Measurements from ENCODE around the gene DMRTB1.
"Not testable (repeated sequence)": the region's sequence is repeated elsewhere in the genome, so short reads cannot be mapped to it uniquely, and the experiment has no call there.

DMRTB1 gene

GRCh38 chr1:53421208-53421607 is 38.0 kb upstream of the DMRTB1 start:
- Histone ChIP-seq H3K4me1 (ENCODE audit: insufficient read depth, insufficient read length) (no peaks in the 10 kb centered on the region), H3K9ac (ENCODE audit: insufficient read length, low read depth) (no peak overlapping the region), H3K27me3 (ENCODE audit: insufficient read depth, insufficient read length) (no peaks in the 10 kb centered on the region), H3K36me3 (ENCODE audit: insufficient read depth, insufficient read length, low read length) (no peaks in the 10 kb centered on the region), H3K9me3 (ENCODE audit: insufficient read depth, low read length) (peaks cover 19% of the 10 kb centered on the region), H3K4me3 (ENCODE audit: insufficient read length, low read depth) (no peak overlapping the region)
- no peak for DNase-seq (ENCODE audit: low read depth, low spot score)
- no peak for TF ChIP-seq YY1 (IDR thresholded peaks at IDR 0.05; ENCODE audit: insufficient read depth, insufficient read length)
- no peak for TF ChIP-seq SUZ12 (IDR thresholded peaks at IDR 0.05; ENCODE audit: extremely low read depth, insufficient read depth, insufficient read length)
- TF ChIP-seq ZNF274 (IDR thresholded peaks at IDR 0.05; ENCODE audit: low read depth, low read length) = no peak

- H3K4me1 ChIP-seq (ENCODE audit: insufficient read depth, insufficient read length) = peaks cover 3% of the 10 kb centered on the region
- no peak overlapping the region for H3K4me3 ChIP-seq (ENCODE audit: insufficient read length, low read depth)
- no peaks in the 10 kb centered on the region for H3K27me3 ChIP-seq (ENCODE audit: insufficient read depth, insufficient read length)
- TF ChIP-seq SUZ12 (IDR thresholded peaks at IDR 0.05; ENCODE audit: extremely low read depth, insufficient read depth, insufficient read length) (no peak), ZNF274 (IDR thresholded peaks at IDR 0.05; ENCODE audit: low read depth, low read length) (no peak), YY1 (IDR thresholded peaks at IDR 0.05; ENCODE audit: insufficient read depth, insufficient read length) (no peak)
- no peak for DNase-seq (ENCODE audit: low read depth, low spot score)
- no peaks in the 10 kb centered on the region for H3K36me3 ChIP-seq (ENCODE audit: insufficient read depth, insufficient read length, low read length)
- H3K9ac ChIP-seq (ENCODE audit: insufficient read length, low read depth) = peak overlapping the region; percentile 7
- peaks cover 30% of the 10 kb centered on the region for H3K9me3 ChIP-seq (ENCODE audit: insufficient read depth, low read length)
Measured at GRCh38 chr1:53430261-53430660, 28.9 kb upstream of the DMRTB1 start.

GRCh38 chr1:53430779-53431178 is 28.4 kb upstream of the DMRTB1 start:
- Histone ChIP-seq H3K4me1 (ENCODE audit: insufficient read depth, insufficient read length) (peaks cover 3% of the 10 kb centered on the region), H3K4me3 (ENCODE audit: insufficient read length, low read depth) (no peak overlapping the region), H3K27me3 (ENCODE audit: insufficient read depth, insufficient read length) (no peaks in the 10 kb centered on the region), H3K9me3 (ENCODE audit: insufficient read depth, low read length) (peaks cover 35% of the 10 kb centered on the region), H3K9ac (ENCODE audit: insufficient read length, low read depth) (no peak overlapping the region), H3K36me3 (ENCODE audit: insufficient read depth, insufficient read length, low read length) (no peaks in the 10 kb centered on the region)
- DNase-seq (ENCODE audit: low read depth, low spot score) = peak; percentile 96
- TF ChIP-seq ZNF274 (IDR thresholded peaks at IDR 0.05; ENCODE audit: low read depth, low read length) = no peak
- TF ChIP-seq YY1 (IDR thresholded peaks at IDR 0.05; ENCODE audit: insufficient read depth, insufficient read length) = no peak
- no peak for TF ChIP-seq SUZ12 (IDR thresholded peaks at IDR 0.05; ENCODE audit: extremely low read depth, insufficient read depth, insufficient read length)

GRCh38 chr1:53431244-53431643 is 28.0 kb upstream of the DMRTB1 start:
- H3K9me3 ChIP-seq (ENCODE audit: insufficient read depth, low read length) = peaks cover 40% of the 10 kb centered on the region
- no peak overlapping the region for H3K9ac ChIP-seq (ENCODE audit: insufficient read length, low read depth)
- no peak for TF ChIP-seq ZNF274 (IDR thresholded peaks at IDR 0.05; ENCODE audit: low read depth, low read length)
- DNase-seq (ENCODE audit: low read depth, low spot score) = no peak
- H3K4me3 ChIP-seq (ENCODE audit: insufficient read length, low read depth) = no peak overlapping the region
- H3K4me1 ChIP-seq (ENCODE audit: insufficient read depth, insufficient read length) = peaks cover 3% of the 10 kb centered on the region
- no peaks in the 10 kb centered on the region for H3K36me3 ChIP-seq (ENCODE audit: insufficient read depth, insufficient read length, low read length)
- H3K27me3 ChIP-seq (ENCODE audit: insufficient read depth, insufficient read length) = no peaks in the 10 kb centered on the region

GRCh38 chr1:53431805-53432565 is 27.2 kb upstream of the DMRTB1 start:
- H3K9me3 ChIP-seq (ENCODE audit: insufficient read depth, low read length) = peaks cover 47% of the 10 kb centered on the region
- H3K9ac ChIP-seq (ENCODE audit: insufficient read length, low read depth) = no peak overlapping the region
- H3K36me3 ChIP-seq (ENCODE audit: insufficient read depth, insufficient read length, low read length) = no peaks in the 10 kb centered on the region
- H3K27me3 ChIP-seq (ENCODE audit: insufficient read depth, insufficient read length) = no peaks in the 10 kb centered on the region
- H3K4me1 ChIP-seq (ENCODE audit: insufficient read depth, insufficient read length) = peaks cover 3% of the 10 kb centered on the region
- H3K4me3 ChIP-seq (ENCODE audit: insufficient read length, low read depth) = no peak overlapping the region
- no peak for TF ChIP-seq ZNF274 (IDR thresholded peaks at IDR 0.05; ENCODE audit: low read depth, low read length)
- DNase-seq (ENCODE audit: low read depth, low spot score) = no peak

- TF ChIP-seq SUZ12 (IDR thresholded peaks at IDR 0.05; ENCODE audit: extremely low read depth, insufficient read depth, insufficient read length) (no peak), ZNF274 (IDR thresholded peaks at IDR 0.05; ENCODE audit: low read depth, low read length) (no peak)
- H3K36me3 ChIP-seq (ENCODE audit: insufficient read depth, insufficient read length, low read length) = no peaks in the 10 kb centered on the region
- H3K9me3 ChIP-seq (ENCODE audit: insufficient read depth, low read length) = peaks cover 53% of the 10 kb centered on the region
- H3K4me1 ChIP-seq (ENCODE audit: insufficient read depth, insufficient read length) = peaks cover 3% of the 10 kb centered on the region
- H3K27me3 ChIP-seq (ENCODE audit: insufficient read depth, insufficient read length) = no peaks in the 10 kb centered on the region
- no peak for DNase-seq (ENCODE audit: low read depth, low spot score)
- no peak overlapping the region for H3K9ac ChIP-seq (ENCODE audit: insufficient read length, low read depth)
- no peak overlapping the region for H3K4me3 ChIP-seq (ENCODE audit: insufficient read length, low read depth)
Measured at GRCh38 chr1:53432611-53433010, 26.6 kb upstream of the DMRTB1 start.

GRCh38 chr1:53434405-53435007 is 24.7 kb upstream of the DMRTB1 start:
- not testable (repeated sequence) for H3K4me1 ChIP-seq (ENCODE audit: insufficient read depth, insufficient read length); H3K36me3 ChIP-seq (ENCODE audit: insufficient read depth, insufficient read length, low read length); DNase-seq (ENCODE audit: low read depth, low spot score); H3K4me3 ChIP-seq (ENCODE audit: insufficient read length, low read depth); H3K27me3 ChIP-seq (ENCODE audit: insufficient read depth, insufficient read length); H3K9ac ChIP-seq (ENCODE audit: insufficient read length, low read depth)
- H3K9me3 ChIP-seq (ENCODE audit: insufficient read depth, low read length) = peaks cover 71% of the 10 kb centered on the region
